Mesenchymal stem cell (in vitro differentiated cells and primary cell): ENCODE results near the gene SHISA5.
"Not testable (repeated sequence)": the region's sequence is repeated elsewhere in the genome, so short reads cannot be mapped to it uniquely, and the experiment has no call there.

Source experiments
- DNase-seq: peaks from one replicate; pipeline ENCODE4 v3.0.0-alpha.2; 2013
- H2AFZ ChIP-seq: one replicate; pipeline ENCODE4 v1.6.1; 2013; ENCODE audit warnings: low read depth, mild to moderate bottlenecking, control low read depth, inconsistent platforms, low read length, moderate library complexity
- H2AK5ac ChIP-seq: 2 replicates; pipeline ENCODE4 v1.6.1; 2013; ENCODE audit warnings: low read length, moderate library complexity, mild to moderate bottlenecking, inconsistent platforms; ENCODE audit not compliant: severe bottlenecking
- H2BK120ac ChIP-seq: one replicate; pipeline ENCODE4 v1.6.1; 2013; ENCODE audit warnings: low read depth, mild to moderate bottlenecking, inconsistent platforms, low read length, moderate library complexity
- H2BK12ac ChIP-seq, 2 experiments: one replicate each; pipeline ENCODE4 v1.6.1; 2013; ENCODE audit warnings: inconsistent platforms in 2 of 2, low read length in 2 of 2, mild to moderate bottlenecking in 2 of 2, moderate library complexity in 2 of 2, control low read depth in 1 of 2
- H2BK15ac ChIP-seq: one replicate; pipeline ENCODE4 v1.6.1; 2013; ENCODE audit warnings: mild to moderate bottlenecking, low read depth, inconsistent platforms; ENCODE audit not compliant: poor library complexity, severe bottlenecking
- H2BK5ac ChIP-seq: 2 replicates; pipeline ENCODE4 v1.6.1; 2013; ENCODE audit warnings: low read depth, mild to moderate bottlenecking, low read length, control low read depth, inconsistent platforms; ENCODE audit not compliant: poor library complexity, severe bottlenecking
- H3K14ac ChIP-seq, 2 experiments: one replicate each; pipeline ENCODE4 v1.6.1; 2013; ENCODE audit warnings: inconsistent platforms in 2 of 2, low read length in 2 of 2, control low read depth in 1 of 2, mild to moderate bottlenecking in 1 of 2, moderate library complexity in 1 of 2
- H3K18ac ChIP-seq, 2 experiments: one replicate each; pipeline ENCODE4 v1.6.1; 2013; ENCODE audit warnings: inconsistent platforms in 2 of 2, low read length in 2 of 2, control low read depth in 1 of 2, low read depth in 1 of 2, mild to moderate bottlenecking in 1 of 2
- H3K23ac ChIP-seq, 2 experiments: one replicate each; pipeline ENCODE4 v1.6.1; 2013; ENCODE audit warnings: inconsistent platforms in 2 of 2, low read length in 2 of 2, mild to moderate bottlenecking in 2 of 2, moderate library complexity in 2 of 2, control low read depth in 1 of 2
- H3K27ac ChIP-seq: 2 replicates; pipeline ENCODE4 v1.5.1; 2013; ENCODE audit warnings: mild to moderate bottlenecking, moderate library complexity, low read length, control low read depth, inconsistent platforms; ENCODE audit not compliant: poor library complexity, severe bottlenecking
- H3K27me3 ChIP-seq, 2 experiments: 2 replicates each; pipeline versions ENCODE4 v1.6.1 to v1.7.0; 2013; ENCODE audit warnings: low read length in 2 of 2, mild to moderate bottlenecking in 2 of 2, moderate library complexity in 2 of 2, control low read depth in 1 of 2, inconsistent platforms in 1 of 2; ENCODE audit not compliant: control insufficient read depth in 1 of 2, insufficient read depth in 1 of 2
- H3K36me3 ChIP-seq, 2 experiments: 2 replicates each; pipeline versions ENCODE4 v1.6.1 to v1.7.0; 2013; ENCODE audit warnings: low read length in 2 of 2, control low read depth in 1 of 2, inconsistent platforms in 1 of 2, low read depth in 1 of 2, mild to moderate bottlenecking in 1 of 2; ENCODE audit not compliant: insufficient read depth in 2 of 2, control insufficient read depth in 1 of 2
- H3K4ac ChIP-seq, 2 experiments: one replicate each; pipeline ENCODE4 v1.6.1; 2013; ENCODE audit warnings: inconsistent platforms in 2 of 2, low read length in 2 of 2, mild to moderate bottlenecking in 2 of 2, moderate library complexity in 2 of 2, control low read depth in 1 of 2, low read depth in 1 of 2
- H3K4me1 ChIP-seq: 2 replicates; pipeline ENCODE4 v1.6.1; 2013; ENCODE audit warnings: low read depth, low read length, control low read depth; ENCODE audit not compliant: control insufficient read depth, insufficient read depth
- H3K4me2 ChIP-seq: 2 replicates; pipeline ENCODE4 v1.6.1; 2013; ENCODE audit warnings: low read length, mild to moderate bottlenecking, inconsistent platforms; ENCODE audit not compliant: poor library complexity, severe bottlenecking
- H3K4me3 ChIP-seq, 2 experiments: 2 replicates each; pipeline versions ENCODE4 v1.5.1 to v1.7.0; 2013; ENCODE audit warnings: low read length in 2 of 2, mild to moderate bottlenecking in 2 of 2, control low read depth in 1 of 2, low read depth in 1 of 2; ENCODE audit not compliant: insufficient read depth in 1 of 2
- H3K79me1 ChIP-seq: replicated peaks from 2 replicates; pipeline ENCODE4 v1.6.1; 2013; ENCODE audit warnings: mild to moderate bottlenecking, control low read depth, low read length, inconsistent platforms; ENCODE audit not compliant: poor library complexity, severe bottlenecking
- H3K9ac ChIP-seq: 2 replicates; pipeline ENCODE4 v1.7.0; 2013; ENCODE audit warnings: mild to moderate bottlenecking, low read length, moderate library complexity
- H3K9me3 ChIP-seq: 2 replicates; pipeline ENCODE4 v1.7.0; 2013; ENCODE audit warnings: mild to moderate bottlenecking, low read length; ENCODE audit not compliant: control insufficient read depth
- H4K8ac ChIP-seq: one replicate; pipeline ENCODE4 v1.6.1; 2013; ENCODE audit warnings: inconsistent platforms, mild to moderate bottlenecking, low read length, moderate library complexity
- H4K91ac ChIP-seq: one replicate; pipeline ENCODE4 v1.6.1; 2013; ENCODE audit warnings: mild to moderate bottlenecking, low read length, inconsistent platforms
- WGBS: methylation state at CpG from one replicate; pipeline ENCODE4 v1.1.7; 2013; ENCODE audit warnings: mixed read lengths; 5-methylcytosine and 5-hydroxymethylcytosine counted together

Gene SHISA5

GRCh38 chr3:48474619-48475018 is 29.4 kb downstream of the SHISA5 start:
- Histone ChIP-seq H3K36me3 (peaks cover 18 to 47% of the 10 kb centered on the region in 2 experiments), H3K4me2 (no peak overlapping the region), H2BK15ac (no peak overlapping the region), H3K4me3 (no peak overlapping the region), H2AFZ (no peak overlapping the region), H3K9me3 (no peaks in the 10 kb centered on the region), H2AK5ac (no peak overlapping the region), H4K8ac (no peak overlapping the region), H2BK120ac (no peak overlapping the region), H2BK12ac (no peak overlapping the region), H3K23ac (no peak overlapping the region), H3K14ac (no peak overlapping the region), H2BK5ac (no peak overlapping the region), H3K27me3 (no peaks in the 10 kb centered on the region), H3K18ac (no peak overlapping the region), H3K79me1 (peaks cover 4% of the 10 kb centered on the region), H4K91ac (no peak overlapping the region), H3K9ac (no peak overlapping the region), H3K4me1 (peaks cover 20% of the 10 kb centered on the region), H3K4ac (no peak overlapping the region), H3K27ac (no peak overlapping the region)
- 64% methylated on average over 4 of the region's 4 CpGs for WGBS
- no peak for DNase-seq

GRCh38 chr3:48474031-48474430 is 29.9 kb downstream of the SHISA5 start:
- H3K79me1 ChIP-seq, H2BK120ac ChIP-seq, H2BK12ac ChIP-seq, H4K8ac ChIP-seq, H3K27me3 ChIP-seq, DNase-seq, H3K9ac ChIP-seq, H3K4me3 ChIP-seq, H2AFZ ChIP-seq, H3K27ac ChIP-seq, H2AK5ac ChIP-seq, H2BK15ac ChIP-seq, H3K4me2 ChIP-seq, H3K14ac ChIP-seq, H3K23ac ChIP-seq, H2BK5ac ChIP-seq, H3K18ac ChIP-seq, H3K4ac ChIP-seq, H3K9me3 ChIP-seq, H4K91ac ChIP-seq: not testable (repeated sequence)
- H3K4me1 ChIP-seq: peaks cover 20% of the 10 kb centered on the region
- peaks cover 20 to 50% of the 10 kb centered on the region in 2 experiments for H3K36me3 ChIP-seq
- 88% methylated on average over 3 of the region's 4 CpGs for WGBS

- no peak overlapping the region for H2AK5ac ChIP-seq
- peak overlapping the region; percentile 50 for H3K27ac ChIP-seq
- H3K18ac ChIP-seq: peak overlapping the region in 1 of 2 experiments; percentile 73
- peak overlapping the region in 1 of 2 experiments; percentile 50 for H2BK12ac ChIP-seq
- H3K9me3 ChIP-seq: no peaks in the 10 kb centered on the region
- H4K91ac ChIP-seq: peak overlapping the region; percentile 92
- peak overlapping the region; percentile 34 to 55 for H3K4ac ChIP-seq
- DNase-seq: no peak
- peak overlapping the region; percentile 94 for H3K9ac ChIP-seq
- no peak overlapping the region for H3K14ac ChIP-seq
- H3K4me3 ChIP-seq: peak overlapping the region in 1 of 2 experiments; percentile 92
- no peak overlapping the region for H3K23ac ChIP-seq
- peaks cover 20% of the 10 kb centered on the region for H3K4me1 ChIP-seq
- H3K36me3 ChIP-seq: peaks cover 20 to 50% of the 10 kb centered on the region in 2 experiments
- H3K4me2 ChIP-seq: no peak overlapping the region
- no peaks in the 10 kb centered on the region for H3K27me3 ChIP-seq
- H3K79me1 ChIP-seq: peaks cover 8% of the 10 kb centered on the region
- H2BK15ac ChIP-seq: no peak overlapping the region
- H2AFZ ChIP-seq: peak overlapping the region; percentile 39
- H4K8ac ChIP-seq: peak overlapping the region; percentile 91
- H2BK120ac ChIP-seq: no peak overlapping the region
- no peak overlapping the region for H2BK5ac ChIP-seq
- 84% methylated on average over 5 of the region's 5 CpGs for WGBS
Observed at GRCh38 chr3:48473617-48473952, 30.4 kb downstream of the SHISA5 start.

GRCh38 chr3:48472923-48473616 is 30.9 kb downstream of the SHISA5 start:
- H3K9ac ChIP-seq: peak overlapping the region; percentile 94
- DNase-seq: peak; percentile 98
- no peak overlapping the region for H3K23ac ChIP-seq
- peak overlapping the region; percentile 92 for H3K27ac ChIP-seq
- peak overlapping the region; percentile 97 for H4K8ac ChIP-seq
- peak overlapping the region; percentile 39 for H2AFZ ChIP-seq
- H3K27me3 ChIP-seq: no peaks in the 10 kb centered on the region
- no peak overlapping the region for H2BK15ac ChIP-seq
- H3K79me1 ChIP-seq: peaks cover 10% of the 10 kb centered on the region
- H2BK120ac ChIP-seq: peak overlapping the region; percentile 82
- H2AK5ac ChIP-seq: peak overlapping the region; percentile 40
- H2BK12ac ChIP-seq: peak overlapping the region; percentile 28 to 50
- H3K14ac ChIP-seq: peak overlapping the region in 1 of 2 experiments; percentile 95
- H3K9me3 ChIP-seq: no peaks in the 10 kb centered on the region
- H2BK5ac ChIP-seq: peak overlapping the region; percentile 49
- H3K18ac ChIP-seq: peak overlapping the region; percentile 94 to 97
- H3K4me3 ChIP-seq: peak overlapping the region; percentile 67 to 92
- WGBS: 3% methylated on average over 16 of the region's 17 CpGs
- peaks cover 22% of the 10 kb centered on the region for H3K4me1 ChIP-seq
- peaks cover 25 to 51% of the 10 kb centered on the region in 2 experiments for H3K36me3 ChIP-seq
- peak overlapping the region; percentile 92 for H4K91ac ChIP-seq
- H3K4me2 ChIP-seq: peak overlapping the region; percentile 90
- H3K4ac ChIP-seq: peak overlapping the region; percentile 90 to 97
